Measurements from ENCODE around the gene TRDN.

DNA sequence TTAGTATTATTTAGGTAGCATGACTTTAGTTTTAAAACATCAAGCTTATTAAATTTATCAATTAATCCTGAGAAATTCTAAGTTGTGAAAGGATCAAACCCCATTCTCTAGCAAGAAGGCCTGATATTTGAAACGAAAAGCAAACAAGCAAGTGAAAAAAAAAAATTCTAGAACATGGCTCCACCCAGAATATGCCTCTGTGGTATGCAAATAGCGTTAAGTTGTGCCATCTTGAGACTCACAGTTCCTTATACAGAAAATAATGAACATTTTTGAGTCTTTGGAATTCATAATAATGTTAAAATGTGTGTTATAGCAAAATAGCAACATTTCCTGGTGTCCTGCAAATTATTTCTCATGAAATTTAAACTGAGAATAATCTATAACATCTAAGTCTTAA, 42.0 kb downstream of the TRDN start:
- TF ChIP-seq, protein P1, sequence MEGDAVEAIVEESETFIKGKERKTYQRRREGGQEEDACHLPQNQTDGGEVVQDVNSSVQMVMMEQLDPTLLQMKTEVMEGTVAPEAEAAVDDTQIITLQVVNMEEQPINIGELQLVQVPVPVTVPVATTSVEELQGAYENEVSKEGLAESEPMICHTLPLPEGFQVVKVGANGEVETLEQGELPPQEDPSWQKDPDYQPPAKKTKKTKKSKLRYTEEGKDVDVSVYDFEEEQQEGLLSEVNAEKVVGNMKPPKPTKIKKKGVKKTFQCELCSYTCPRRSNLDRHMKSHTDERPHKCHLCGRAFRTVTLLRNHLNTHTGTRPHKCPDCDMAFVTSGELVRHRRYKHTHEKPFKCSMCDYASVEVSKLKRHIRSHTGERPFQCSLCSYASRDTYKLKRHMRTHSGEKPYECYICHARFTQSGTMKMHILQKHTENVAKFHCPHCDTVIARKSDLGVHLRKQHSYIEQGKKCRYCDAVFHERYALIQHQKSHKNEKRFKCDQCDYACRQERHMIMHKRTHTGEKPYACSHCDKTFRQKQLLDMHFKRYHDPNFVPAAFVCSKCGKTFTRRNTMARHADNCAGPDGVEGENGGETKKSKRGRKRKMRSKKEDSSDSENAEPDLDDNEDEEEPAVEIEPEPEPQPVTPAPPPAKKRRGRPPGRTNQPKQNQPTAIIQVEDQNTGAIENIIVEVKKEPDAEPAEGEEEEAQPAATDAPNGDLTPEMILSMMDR (IDR thresholded peaks at IDR 0.05): no peak
- TF ChIP-seq POLR2A (IDR thresholded peaks at IDR 0.05): no peak

Data from ovary (tissue), 3 donors.